Activated CD8-positive, alpha-beta memory T cell treated with anti-CD3 and anti-CD28 coated beads, Interleukin-2, amount 50 U/mL, for 24 hours (primary cell): ENCODE results near the gene ITGAD.

Source experiments
- DNase-seq: peaks from one replicate; pipeline ENCODE4 v3.0.0-alpha.2; 2020; ENCODE audit errors: extremely low read depth

ITGAD gene

GRCh38 chr16:31475946-31476302 is 82.8 kb downstream of the ITGAD start:
- DNase-seq: no peak
